Spleen (tissue), 7 donors: ENCODE results near the gene NHERF2.

ENCODE experiments used
- CTCF ChIP-seq, 11 experiments: fragments of 200-600 bp in 7 of 11; fragments of 450-650 bp in 4 of 11; sonication (generic) in 4 of 11; IDR thresholded peaks in 8 of 11; conservative IDR thresholded peaks in 3 of 11; 1 replicate in 7 of 11; 2 replicates in 4 of 11; pipeline versions ENCODE4 v1.4.0 to v1.8.0; 2016 to 2021; ENCODE audit warnings: antibody characterized with exemption in 11 of 11, inconsistent platforms in 4 of 11, mild to moderate bottlenecking in 1 of 11
- POLR2A ChIP-seq, 3 donors: fragments of 450-650 bp; IDR thresholded peaks; one replicate each; pipeline ENCODE4 v1.5.1; 2017; ENCODE audit warnings: antibody characterized with exemption in 3 of 3, mild to moderate bottlenecking in 1 of 3
- POLR2AphosphoS5 ChIP-seq, 3 donors: sonication (generic); formaldehyde crosslinking; IDR thresholded peaks; one replicate each; pipeline ENCODE4 v1.5.1; 2017; ENCODE audit warnings: antibody characterized with exemption in 3 of 3
- donor health status: DM: no; HTN: no; CAD: no; lungs with moderate emphysema.
- donor health status: DM: no; HTN: no; CAD: no.
- donor health status: DM: no; HTN: no; CAD: no.

DNA sequence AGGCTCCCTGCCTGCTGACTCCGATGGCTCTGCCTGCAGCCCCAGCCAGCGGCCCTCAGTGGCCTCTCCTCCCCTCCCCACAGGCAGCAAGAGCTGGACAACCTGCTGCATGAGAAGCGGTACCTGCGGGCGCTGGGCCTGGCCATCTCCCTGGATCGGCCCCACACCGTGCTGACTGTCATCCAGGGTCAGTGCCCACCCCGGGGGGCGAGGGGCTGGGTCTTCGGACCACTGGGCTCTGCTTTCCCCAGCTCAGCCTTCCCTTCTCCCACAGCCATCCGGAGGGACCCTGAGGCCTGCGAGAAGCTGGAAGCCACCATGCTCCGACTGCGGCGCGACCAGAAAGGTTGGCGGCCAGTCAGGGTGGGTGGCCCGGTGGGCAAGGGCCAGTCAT, 48.8 kb upstream of the NHERF2 start:
- TF ChIP-seq POLR2AphosphoS5 (IDR thresholded peaks at IDR 0.05): no peak
- no peak for TF ChIP-seq POLR2A (IDR thresholded peaks at IDR 0.05)
- TF ChIP-seq CTCF (IDR thresholded peaks at IDR 0.05 in 8 of 11, conservative IDR thresholded peaks at IDR 0.05 in 3 of 11): no peak
